Panc1 (cell line): ENCODE data around the gene STARD4. TPM values are rescaled to one million over a fixed set of nuclear protein-coding genes. Genes with fewer than 3 reads are reported as not detected.

Experiments
- ATAC-seq: fragments of 200-7000 bp; cut with Tn5 transposase; 2 replicates; pipeline ENCODE4 v1.9.1; 2020; ENCODE audit warnings: mild to moderate bottlenecking, moderate library complexity
- Bru-seq: library from RNA; stranded (reverse); fragments of 400-500 nt; gene quantifications from one replicate; lab custom pipeline; 2021; lab: Mats Ljungman, UMichigan
- BruChase-seq, 2 experiments: library from RNA; stranded (reverse); fragments of 400-500 nt; gene quantifications; one replicate each; lab custom pipeline; 2021; lab: Mats Ljungman, UMichigan
- BruUV-seq: library from RNA; stranded (reverse); fragments of 400-500 nt; replicated peaks from 2 replicates; lab custom pipeline; 2021; lab: Mats Ljungman, UMichigan
- CTCF ChIA-PET: fragments of 300-600 bp; sonication (Branson Sonifier 250); formaldehyde crosslinking; loops from one replicate; lab custom pipeline; 2022; ENCODE audit warnings: antibody characterized with exemption; lab: Charles Lee
- POLR2A ChIA-PET: fragments of 300-600 bp; sonication (Branson Sonifier 250); formaldehyde crosslinking; loops from one replicate; lab custom pipeline; 2022; ENCODE audit warnings: antibody characterized with exemption; lab: Charles Lee
- DNase-seq: peaks from one replicate; pipeline ENCODE4 v3.0.0-alpha.2; 2010; ENCODE audit warnings: low read depth, low spot score
- H3K27ac ChIP-seq: 2 replicates; pipeline ENCODE4 v1.5.1; 2011; ENCODE audit warnings: mild to moderate bottlenecking, low read length, inconsistent platforms
- H3K27me3 ChIP-seq: fragments of 200-500 bp; sonication (Bioruptor generic); 2 replicates; pipeline ENCODE4 v1.6.0; 2014; ENCODE audit warnings: low read length, inconsistent platforms; ENCODE audit not compliant: control insufficient read depth, insufficient read depth
- H3K36me3 ChIP-seq: fragments of 200-500 bp; sonication (Bioruptor generic); 2 replicates; pipeline ENCODE4 v1.5.1; 2014; ENCODE audit warnings: inconsistent platforms, mild to moderate bottlenecking, low read length, moderate library complexity; ENCODE audit not compliant: control insufficient read depth, insufficient read depth
- H3K4me1 ChIP-seq: 2 replicates; pipeline ENCODE4 v1.5.1; 2011; ENCODE audit warnings: inconsistent platforms, mild to moderate bottlenecking, low read length, moderate library complexity; ENCODE audit not compliant: control insufficient read depth, insufficient read depth
- H3K4me3 ChIP-seq, 2 experiments: 2 replicates each; pipeline ENCODE4 v1.5.1; 2011 to 2012; ENCODE audit warnings: low read depth in 2 of 2, low read length in 2 of 2, mild to moderate bottlenecking in 2 of 2, inconsistent platforms in 1 of 2, moderate library complexity in 1 of 2
- H3K9me3 ChIP-seq: fragments of 200-500 bp; sonication (Bioruptor generic); 2 replicates; pipeline ENCODE4 v1.5.1; 2014; ENCODE audit warnings: low read depth, mild to moderate bottlenecking, inconsistent platforms, low read length, moderate library complexity; ENCODE audit not compliant: control insufficient read depth, insufficient read depth
- CTCF ChIP-seq: fragments of 450-650 bp; IDR thresholded peaks from 2 replicates; pipeline ENCODE4 v1.5.1; 2017; ENCODE audit warnings: mild to moderate bottlenecking
- POLR2AphosphoS5 ChIP-seq: IDR thresholded peaks from 2 replicates; pipeline ENCODE4 v1.6.1; 2012; ENCODE audit warnings: mild to moderate bottlenecking, low read depth, low read length, moderate library complexity
- REST ChIP-seq, 2 experiments: IDR thresholded peaks; 2 replicates each; pipeline ENCODE4 v1.6.1; 2011 to 2012; ENCODE audit warnings: low read depth in 2 of 2, control low read depth in 1 of 2, low read length in 1 of 2, mild to moderate bottlenecking in 1 of 2, moderate library complexity in 1 of 2; ENCODE audit not compliant: insufficient read depth in 1 of 2
- SIN3A ChIP-seq: IDR thresholded peaks from 2 replicates; pipeline ENCODE4 v1.6.1; 2012; ENCODE audit warnings: low read depth, mild to moderate bottlenecking, low read length, moderate library complexity, borderline replicate concordance; ENCODE audit not compliant: insufficient read depth
- TCF7L2 ChIP-seq: IDR thresholded peaks from 2 replicates; pipeline ENCODE4 v1.6.1; 2011; ENCODE audit warnings: mild to moderate bottlenecking, low read depth, low read length, inconsistent platforms
- in situ Hi-C: cut with HindIII; loops from 2 replicates; pipeline ENCODE4 v1.10.0; 2016; ENCODE audit warnings: low sequenced_read_pairs, low pct_unique_long_range_greater_than_20kb
- intact Hi-C: fragments of 100-400 bp; cut with micrococcal nuclease; formaldehyde crosslinking; loops from one replicate; pipeline ENCODE4 v1.10.0; 2022; ENCODE audit not compliant: unreplicated experiment
- long read RNA-seq: library from polyadenylated mRNA; unstranded; transcript quantifications from one replicate; pipeline ENCODE4 v2.0.0, GENCODE V29; 2021; ENCODE audit not compliant: unreplicated experiment
- polyA plus RNA-seq: library from polyadenylated mRNA; unstranded; fragments of >200 nt; gene quantifications from one replicate; pipeline ENCODE4 v1.2.1, GENCODE V29; 2012; ENCODE audit warnings: missing spikeins; ENCODE audit not compliant: insufficient read length
- total RNA-seq: library from RNA; stranded (reverse); gene quantifications from one replicate; pipeline ENCODE4 v1.2.1, GENCODE V29; 2021; ENCODE audit not compliant: unreplicated experiment

Gene STARD4
- total RNA-seq (26.0 TPM), Bru-seq, nascent RNA (percentile 84 among the genes with signal in this experiment), BruChase-seq, experiment 1, labeled RNA remaining after a 2-hour chase (percentile 95 among the genes with signal in this experiment), BruChase-seq, experiment 2, labeled RNA remaining after a 6-hour chase (percentile 95 among the genes with signal in this experiment)
- 10.4 TPM for polyA plus RNA-seq
- long read RNA-seq, full-length matches to known transcripts, result 37 of 67 reads
- long read RNA-seq, partial matches to known transcripts, result 1 of 67 reads
- long read RNA-seq, other reads (novel, unspliced or antisense), result 29 of 67 reads

GRCh38 chr5:111512375-111513130 is at the start of gene STARD4:
Gene STARD4, minus strand, starts transcription at chr5:111512535. Its CDS starts 5,102 bp downstream, at chr5:111507433.
- H3K4me1 ChIP-seq, result peaks cover 12% of the 10 kb centered on the region
- in situ Hi-C loops (no loop called here), intact Hi-C loops (no loop called here)
- BruUV-seq, result no TSS peak
- H3K27ac ChIP-seq, result peak within 1 kb of the TSS; percentile 90
- H3K9me3 ChIP-seq, result no peaks in the 10 kb centered on the region
- TF ChIP-seq POLR2AphosphoS5, result no peak
- TF ChIP-seq TCF7L2, result no peak; the same call in 1 of the 2 replicates
- peak; percentile 77; the same call in 1 of the 2 replicates for TF ChIP-seq SIN3A
- no peak for TF ChIP-seq REST (IDR thresholded peaks at IDR 0.05; ENCODE audit: insufficient read depth in 1 of 2, low read depth in 2 of 2, low read length in 1 of 2)
- no peak for TF ChIP-seq CTCF
- ChIA-PET CTCF (no interaction called here), POLR2A (no interaction called here)
- peak within 1 kb of the TSS; percentile 78 to 92 for H3K4me3 ChIP-seq
- ATAC-seq, result peak; percentile 99
- H3K27me3 ChIP-seq, result no peaks in the 10 kb centered on the region; the same call in none of the 2 replicates
- no peaks in the 10 kb centered on the region for H3K36me3 ChIP-seq
- peak; percentile 69 for DNase-seq

- no TSS peak for BruUV-seq
- TF ChIP-seq SIN3A (no peak), CTCF (no peak), TCF7L2 (no peak), REST (IDR thresholded peaks at IDR 0.05; ENCODE audit: insufficient read depth in 1 of 2, low read depth in 2 of 2, low read length in 1 of 2) (no peak), POLR2AphosphoS5 (no peak)
- Histone ChIP-seq H3K27me3 (no peaks in the 10 kb centered on the region), H3K4me1 (no peaks in the 10 kb centered on the region), H3K36me3 (no peaks in the 10 kb centered on the region), H3K4me3 (no peak overlapping the region), H3K27ac (no peak overlapping the region), H3K9me3 (no peaks in the 10 kb centered on the region)
- ATAC-seq (no peak), DNase-seq (no peak)
- ChIA-PET POLR2A (no interaction called here), CTCF (no interaction called here)
- in situ Hi-C loops, result no loop called here
- intact Hi-C loops, result no loop called here
These were observed 47.3 kb upstream of the STARD4 start for GRCh38 chr5:111559680-111560079.
